Activated CD4-positive, CD25-positive, alpha-beta regulatory T cell treated with anti-CD3 and anti-CD28 coated beads, Interleukin-2, amount 50 U/mL, for 72 hours (primary cell): ENCODE results near the gene VASH1.
"Not testable (repeated sequence)": the region's sequence is repeated elsewhere in the genome, so short reads cannot be mapped to it uniquely, and the experiment has no call there.

Experiments used
- DNase-seq: peaks from one replicate; pipeline ENCODE4 v3.0.0; 2021

Gene VASH1

GRCh38 chr14:76761136-76761959, at the start of gene VASH1:
TSS of gene VASH1 (plus strand) at chr14:76761468. CDS start at chr14:76762822, 1,354 bp downstream.
- peak; percentile 72 for DNase-seq

DNA sequence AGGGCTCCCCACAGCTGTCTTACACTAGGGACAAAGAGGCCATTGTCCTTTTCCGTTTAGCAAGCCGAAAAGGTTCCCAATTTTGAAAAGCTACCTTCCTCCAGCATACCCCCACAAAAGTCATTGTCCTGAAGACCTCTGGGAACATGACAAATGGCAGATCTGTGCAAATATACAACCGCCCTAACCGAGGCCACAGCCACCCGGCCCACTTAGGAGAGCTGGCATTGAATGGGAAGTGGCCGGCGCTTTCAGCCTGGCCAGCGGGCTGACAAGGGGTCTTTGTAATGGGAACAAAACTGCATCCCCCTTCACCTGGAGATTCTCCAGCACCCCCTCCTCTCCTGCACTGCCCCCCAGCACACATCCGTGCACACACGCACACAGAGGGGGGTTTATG, 48.1 kb upstream of the VASH1 start:
- no peak for DNase-seq

GRCh38 chr14:76714470-76714869, 46.8 kb upstream of the VASH1 start:
- DNase-seq: no peak

GRCh38 chr14:76715101-76715500, 46.2 kb upstream of the VASH1 start:
- no peak for DNase-seq

DNA sequence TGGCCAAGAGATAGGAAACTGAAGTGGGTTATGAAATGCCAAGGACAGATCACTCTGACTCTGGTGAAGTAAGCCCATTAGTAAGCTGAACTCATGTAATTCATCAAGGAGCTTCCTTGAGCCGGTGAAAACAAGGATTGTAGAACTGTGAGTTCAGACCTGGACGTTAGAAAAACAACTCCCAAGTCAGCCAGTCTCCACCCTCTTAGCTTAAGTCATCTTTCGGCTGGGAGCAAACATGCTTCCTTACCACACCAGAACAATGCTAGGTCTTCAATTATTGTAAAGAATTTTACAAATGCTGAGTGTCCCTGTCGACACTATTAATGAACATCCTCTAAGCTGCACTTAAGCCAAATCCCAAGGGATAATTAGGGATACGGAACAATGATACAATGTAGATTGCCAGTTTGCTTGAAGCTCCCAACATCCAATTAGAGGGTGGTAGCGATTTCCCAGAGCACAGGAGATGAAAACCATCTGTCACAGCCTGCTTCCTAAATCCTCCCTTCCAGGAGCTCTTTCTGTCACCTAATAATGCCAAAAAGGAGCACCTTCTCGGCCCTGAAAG, 45.7 kb upstream of the VASH1 start:
- no peak for DNase-seq

DNA sequence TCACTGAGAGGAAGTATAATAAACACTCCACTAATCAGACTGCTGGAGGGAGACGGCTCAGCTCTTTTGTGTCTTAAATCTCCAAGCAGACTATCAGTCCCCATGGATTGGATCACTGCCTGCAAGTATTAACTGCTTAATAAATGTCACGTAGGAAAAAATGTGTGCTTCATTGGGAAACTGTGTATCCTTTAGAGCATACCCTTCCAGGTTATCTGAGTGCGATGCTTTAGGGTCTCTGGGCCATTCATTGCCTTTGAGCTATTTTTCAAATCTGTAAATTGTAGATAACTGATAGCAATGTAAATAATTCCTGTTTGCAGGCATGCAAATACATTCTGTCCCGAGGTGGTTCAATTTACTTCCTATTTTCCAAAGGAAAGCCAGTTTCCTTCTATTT, 45.0 kb upstream of the VASH1 start:
- no peak for DNase-seq

- DNase-seq: no peak
These were observed 43.6 kb upstream of the VASH1 start for GRCh38 chr14:76717508-76718290.

DNA sequence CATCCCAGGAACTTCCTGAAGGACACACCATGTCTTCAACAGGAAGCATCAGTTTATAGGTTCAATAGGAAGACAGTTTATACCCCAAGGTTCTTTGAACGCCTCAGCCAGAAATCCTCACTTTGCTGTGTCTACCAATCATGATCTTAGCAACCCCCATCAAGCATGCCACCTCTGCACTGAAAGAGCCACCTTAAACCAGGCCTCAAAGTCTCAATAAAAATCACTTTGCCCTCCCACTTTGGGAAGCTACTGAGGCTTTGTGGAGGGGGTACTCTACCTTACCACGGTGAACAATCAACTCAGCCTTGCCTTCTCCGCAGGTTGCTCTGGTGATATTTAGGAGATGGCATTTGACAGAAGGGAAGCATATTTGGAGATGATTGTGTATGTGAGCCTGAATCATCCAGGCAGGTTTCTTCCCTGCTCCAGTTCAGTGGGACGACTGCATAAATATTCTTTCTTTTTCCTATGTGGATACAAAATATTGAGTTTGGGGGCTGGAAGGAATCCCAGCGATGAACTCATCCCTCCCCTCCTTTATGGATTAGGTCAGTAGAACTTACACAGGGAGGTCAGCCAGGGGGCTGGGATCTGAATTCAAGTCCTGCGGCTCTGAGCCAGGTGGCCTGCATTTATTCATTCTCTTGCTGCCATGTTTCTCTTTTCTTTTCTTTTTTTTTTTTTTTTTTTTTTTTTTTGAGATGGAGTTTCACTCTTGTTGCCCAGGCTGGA, 42.8 kb upstream of the VASH1 start:
- no peak for DNase-seq

DNA sequence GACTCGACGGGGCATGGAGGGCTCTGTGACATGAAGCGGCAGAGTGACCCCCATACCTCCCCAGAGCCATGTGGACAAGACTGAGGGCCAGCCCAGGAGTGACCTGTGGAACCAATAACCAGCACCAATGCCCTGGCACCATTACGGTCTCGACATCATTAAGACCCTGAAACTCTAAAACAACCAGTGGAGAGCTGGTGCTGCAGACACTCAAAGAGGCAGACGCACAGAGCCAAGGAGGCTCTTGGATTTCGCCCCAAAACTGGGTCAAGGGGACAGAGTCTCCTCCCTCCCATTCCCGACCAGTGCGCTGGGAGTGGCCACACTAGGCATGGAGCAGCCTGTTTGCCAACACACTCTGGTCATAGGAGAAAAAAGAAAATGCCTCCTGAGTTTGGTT, 41.6 kb upstream of the VASH1 start:
- DNase-seq: no peak

DNA sequence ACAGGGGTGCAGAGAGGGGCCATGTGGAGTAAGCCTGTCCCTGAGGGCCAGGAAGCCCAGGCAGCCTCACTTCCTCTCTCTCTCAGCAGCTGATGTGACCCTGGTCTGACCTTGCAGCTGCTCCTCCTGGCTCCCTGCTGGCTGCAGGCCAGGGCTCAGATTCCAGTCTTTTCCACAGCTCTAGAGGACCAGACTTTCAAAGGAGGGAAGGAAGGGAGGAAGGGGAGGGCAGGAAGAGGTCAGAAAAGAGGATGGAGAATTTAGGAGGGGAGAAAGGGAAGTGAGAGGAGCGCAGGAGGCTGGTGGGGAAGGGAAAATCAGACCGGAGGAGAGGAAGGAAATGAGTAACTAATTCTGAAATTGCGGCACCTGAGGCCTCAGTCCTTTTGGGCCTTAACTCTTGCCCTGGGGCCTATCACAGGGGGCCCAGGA, 40.9 kb upstream of the VASH1 start:
- DNase-seq: no peak

DNA sequence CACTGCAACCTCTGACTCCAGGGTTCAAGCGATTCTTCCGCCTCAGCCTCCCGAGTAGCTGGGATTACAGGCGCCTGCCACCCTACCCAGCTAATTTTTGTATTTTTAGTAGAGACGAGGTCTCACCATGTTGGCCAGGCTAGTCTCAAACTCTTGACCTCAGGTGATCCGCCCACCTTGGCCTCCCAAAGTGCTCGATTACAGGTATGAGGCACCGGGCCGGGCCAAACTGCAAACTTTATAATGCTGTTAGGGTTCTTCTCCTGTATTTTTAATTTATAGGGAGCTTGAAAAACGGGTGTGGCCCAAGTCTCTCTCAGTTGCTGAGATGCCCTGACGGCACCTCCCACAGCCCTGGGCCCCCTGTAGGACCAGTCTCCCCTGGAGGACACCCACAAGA, 39.8 kb upstream of the VASH1 start:
- not testable (repeated sequence) for DNase-seq

GRCh38 chr14:76724651-76725550, 36.4 kb upstream of the VASH1 start:
- no peak for DNase-seq

DNA sequence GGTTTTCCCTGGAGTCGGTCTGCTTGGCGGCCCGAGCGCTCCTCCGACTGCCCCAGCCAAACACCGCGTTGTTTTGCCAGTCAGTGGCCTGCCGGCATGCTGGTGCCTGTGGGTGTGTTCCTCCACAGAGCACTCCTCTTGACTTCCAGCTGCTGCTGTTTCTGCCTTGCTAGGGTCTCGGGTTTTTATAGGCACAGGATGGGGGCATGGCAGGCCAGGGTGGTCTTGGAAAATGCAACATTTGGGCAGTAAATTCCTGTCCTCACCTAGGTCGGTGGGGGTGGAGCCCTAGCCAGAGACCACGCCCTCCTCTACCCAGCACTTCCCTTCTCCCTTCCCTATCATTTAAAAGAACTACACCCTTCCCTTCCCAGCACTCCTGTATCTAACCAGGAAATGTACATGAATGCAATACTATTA, 34.7 kb upstream of the VASH1 start:
- no peak for DNase-seq

- DNase-seq: no peak
These were observed 33.9 kb upstream of the VASH1 start for GRCh38 chr14:76727384-76727783.

DNA sequence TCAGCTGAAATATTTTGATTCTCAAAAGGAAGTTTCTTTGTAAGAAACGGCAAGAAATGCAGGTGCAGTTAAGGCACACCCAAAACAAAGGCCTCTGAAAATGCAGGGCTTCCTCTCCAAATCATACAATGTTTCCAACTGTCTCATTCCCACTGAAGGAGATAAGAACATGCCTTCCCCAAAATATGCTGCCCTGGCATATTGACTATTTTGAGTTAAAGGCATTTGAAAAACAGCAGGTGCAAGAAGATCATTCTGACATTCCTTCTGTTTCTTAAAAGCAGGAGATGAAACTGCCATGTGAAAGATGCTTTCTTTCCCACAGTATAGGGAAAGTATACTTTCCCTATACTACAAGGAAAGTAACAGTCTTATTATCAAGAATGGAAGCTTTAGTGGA, 33.4 kb upstream of the VASH1 start:
- no peak for DNase-seq

GRCh38 chr14:76729258-76729657, 32.0 kb upstream of the VASH1 start:
- no peak for DNase-seq

DNA sequence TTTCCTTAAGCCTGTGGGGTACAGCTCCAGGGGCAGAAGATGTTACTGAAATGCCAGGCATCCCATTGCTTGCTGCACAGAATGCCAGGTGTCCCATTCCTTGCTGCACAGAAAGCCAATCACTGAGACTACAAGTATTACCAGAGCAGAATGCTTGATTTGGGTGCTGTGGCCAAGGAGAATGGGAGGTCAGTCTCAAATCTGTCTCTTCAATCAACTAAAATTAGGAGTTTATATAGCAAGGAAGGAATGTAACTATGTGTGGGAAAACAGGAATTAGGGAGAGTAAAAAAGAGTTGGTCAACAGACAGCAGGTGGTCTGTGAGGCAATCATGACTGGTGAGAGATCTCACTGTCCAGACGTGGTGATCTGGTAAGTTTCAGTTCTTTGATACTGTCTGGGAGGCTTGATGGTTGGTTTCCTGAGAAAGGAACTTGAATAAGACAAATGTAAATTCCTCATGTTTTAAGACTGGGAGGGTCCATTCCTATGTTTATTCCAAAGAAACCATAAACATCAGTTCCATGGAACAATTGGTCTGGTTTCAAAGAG, 31.2 kb upstream of the VASH1 start:
- no peak for DNase-seq

DNA sequence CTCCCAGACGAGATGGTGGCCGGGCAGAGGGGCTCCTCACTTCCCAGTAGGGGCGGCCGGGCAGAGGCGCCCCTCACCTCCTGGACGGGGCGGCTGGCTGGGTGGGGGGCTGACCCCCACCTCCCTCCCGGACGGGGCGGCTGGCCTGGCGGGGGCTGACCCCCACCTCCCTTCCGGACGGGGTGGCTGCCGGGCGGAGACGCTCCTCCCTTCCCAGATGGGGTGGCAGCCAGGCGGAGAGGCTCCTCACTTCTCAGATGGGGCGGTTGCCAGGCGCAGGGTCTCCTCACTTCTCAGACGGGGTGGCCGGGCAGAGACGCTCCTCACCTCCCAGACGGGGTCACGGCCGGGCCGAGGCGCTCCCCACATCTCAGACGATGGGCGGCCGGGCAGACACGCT, 26.8 kb upstream of the VASH1 start:
- DNase-seq: not testable (repeated sequence)

- no peak for DNase-seq
These were observed 24.8 kb upstream of the VASH1 start for GRCh38 chr14:76736514-76736913.

DNA sequence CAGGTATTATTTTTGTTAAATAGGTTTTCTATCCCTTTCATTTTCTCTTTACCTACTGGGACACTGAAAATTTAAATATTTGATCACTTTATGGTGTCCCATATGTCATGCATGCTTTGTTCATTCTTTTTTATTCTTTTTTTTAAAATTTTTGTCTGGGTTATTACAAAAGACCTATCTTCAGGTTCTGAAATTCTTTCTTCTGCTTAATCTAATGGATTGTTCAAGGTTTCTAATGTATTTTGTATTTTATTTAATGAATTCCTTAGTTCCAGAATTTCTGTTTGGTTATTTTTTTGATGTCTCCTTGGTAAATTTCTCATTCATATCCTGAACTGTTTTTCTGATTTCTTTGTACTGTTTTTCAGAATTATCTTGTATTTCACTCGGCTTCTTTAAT, 20.2 kb upstream of the VASH1 start:
- no peak for DNase-seq

- DNase-seq: no peak
These were observed 19.1 kb upstream of the VASH1 start for GRCh38 chr14:76742185-76742584.

DNA sequence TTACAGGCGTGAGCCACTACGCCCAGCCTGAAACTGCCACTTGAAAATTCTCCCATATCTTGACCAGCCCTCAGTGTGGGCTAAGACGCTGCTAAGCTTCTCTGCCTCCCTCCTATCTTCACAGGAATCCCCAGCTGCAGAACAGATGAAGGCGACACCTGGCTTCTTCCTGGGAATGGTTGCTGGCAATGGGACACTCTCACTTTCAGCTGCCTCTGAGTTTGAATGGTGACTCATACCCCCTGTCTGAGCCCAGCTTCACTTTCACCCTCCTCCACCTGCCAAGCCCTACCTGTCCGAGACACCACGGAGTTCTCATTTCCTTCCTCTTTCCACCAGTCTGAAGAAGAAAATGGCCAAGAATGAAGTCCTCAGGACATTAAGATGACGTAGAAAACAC, 18.3 kb upstream of the VASH1 start:
- DNase-seq: no peak
